GM21529 (cell line): ENCODE data around the gene RNASE7.
"Not testable (repeated sequence)": the region's sequence is repeated elsewhere in the genome, so short reads cannot be mapped to it uniquely, and the experiment has no call there.

Experiments
- ATAC-seq: cut with Tn5 transposase; IDR thresholded peaks from one replicate; pipeline ENCODE4 v1.9.1; 2021; ENCODE audit not compliant: unreplicated experiment

RNASE7 gene

DNA sequence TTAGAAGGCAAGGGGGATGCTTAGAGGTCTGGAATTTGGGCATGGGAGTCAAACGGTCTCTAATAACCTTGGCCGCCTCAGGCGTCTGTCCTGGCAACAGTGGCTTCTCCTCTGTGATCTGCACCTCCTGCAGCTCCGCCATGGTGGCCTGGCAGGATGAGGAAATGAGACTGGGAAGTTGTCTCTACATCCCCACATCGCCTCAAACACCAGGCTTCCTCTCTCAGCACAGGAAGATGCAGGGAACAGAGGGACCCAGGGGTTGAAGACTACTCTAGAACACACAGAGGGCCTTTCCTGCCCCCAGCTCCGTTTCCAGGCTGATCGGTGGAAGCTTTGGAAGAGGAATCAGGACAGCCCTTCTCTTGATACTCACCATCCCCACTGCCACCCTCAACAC is 19.0 kb upstream of the RNASE7 start:
- no peak for ATAC-seq

DNA sequence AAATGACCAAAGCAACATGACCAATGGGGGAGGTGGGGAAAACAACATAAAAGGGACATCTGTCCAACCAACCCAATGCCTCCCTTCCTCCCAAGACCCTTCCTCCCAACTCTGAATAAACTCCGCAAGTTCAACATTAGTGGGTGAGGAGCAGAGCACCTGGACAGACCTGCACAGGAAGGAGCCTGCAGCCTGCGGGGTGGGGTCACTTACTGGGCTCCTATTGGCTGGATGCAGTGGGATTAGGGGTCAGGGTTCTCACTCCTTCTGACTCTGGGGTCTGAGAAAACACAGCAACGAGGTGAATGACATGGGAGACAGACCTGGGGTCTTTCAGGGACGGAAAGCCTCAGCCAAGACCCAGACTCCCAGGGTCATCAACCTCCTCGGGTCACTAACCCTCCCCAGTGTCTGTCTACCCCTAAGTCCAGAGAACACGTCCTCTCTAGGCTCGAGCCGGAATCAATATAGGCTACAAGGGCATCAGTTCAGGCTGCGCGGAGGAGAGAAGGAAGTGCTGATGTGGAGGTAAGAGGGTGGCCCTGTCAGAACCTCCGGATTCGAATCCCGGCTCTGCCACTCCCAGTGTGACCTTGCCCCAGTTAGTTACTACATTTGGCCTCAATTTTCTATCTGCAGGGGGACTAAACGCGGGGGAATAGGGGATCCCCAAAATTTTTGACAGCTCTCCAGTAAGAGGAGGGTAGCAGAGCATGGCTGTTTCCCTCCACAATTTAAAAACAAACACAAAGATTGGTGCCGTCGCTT is 18.2 kb upstream of the RNASE7 start:
- ATAC-seq = no peak

DNA sequence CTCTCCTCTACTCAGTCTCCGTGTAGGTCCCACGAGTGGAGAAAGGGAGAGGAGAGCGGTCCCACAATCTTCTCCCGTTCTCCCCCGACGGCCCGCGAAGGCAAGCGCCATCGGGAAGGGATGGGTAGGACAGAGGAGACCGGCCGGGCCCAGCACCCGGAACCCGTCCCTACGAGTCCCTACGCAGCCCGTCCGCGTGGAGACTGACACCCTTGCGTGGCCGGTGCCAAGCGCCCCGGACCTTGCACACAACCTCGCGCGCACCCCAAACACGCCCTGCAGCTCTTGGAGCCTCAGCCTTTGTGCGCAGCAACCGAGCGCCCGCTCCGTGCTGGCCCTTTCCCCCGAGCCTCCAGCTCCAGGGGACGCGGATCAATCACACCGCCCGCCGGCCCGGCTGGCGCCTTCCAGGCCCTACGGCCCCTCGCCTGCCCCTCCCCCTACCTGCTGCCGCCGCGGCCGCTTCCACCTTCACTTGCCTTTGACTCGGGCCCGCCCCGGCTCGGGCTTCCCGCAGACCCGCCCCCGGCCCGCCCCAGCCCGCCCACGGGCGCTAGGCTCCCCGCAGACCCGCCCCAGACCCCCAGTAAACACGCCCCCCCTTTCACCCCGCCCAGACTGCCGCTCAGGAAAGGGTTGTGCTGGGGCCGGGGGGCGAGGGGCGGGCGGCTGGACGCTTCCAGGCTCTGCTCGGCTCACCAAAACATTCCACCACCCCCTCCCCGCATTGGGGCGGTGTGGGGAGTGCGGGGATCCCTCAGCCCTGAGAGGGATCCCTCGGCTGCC is 17.4 kb upstream of the RNASE7 start, which contains the start of gene NDRG2:
Gene NDRG2 (minus strand): TSS at position 477 of the 786 bp plus-strand sequence. CDS start 1,746 bp downstream, outside the sequence.
- ATAC-seq = no peak

DNA sequence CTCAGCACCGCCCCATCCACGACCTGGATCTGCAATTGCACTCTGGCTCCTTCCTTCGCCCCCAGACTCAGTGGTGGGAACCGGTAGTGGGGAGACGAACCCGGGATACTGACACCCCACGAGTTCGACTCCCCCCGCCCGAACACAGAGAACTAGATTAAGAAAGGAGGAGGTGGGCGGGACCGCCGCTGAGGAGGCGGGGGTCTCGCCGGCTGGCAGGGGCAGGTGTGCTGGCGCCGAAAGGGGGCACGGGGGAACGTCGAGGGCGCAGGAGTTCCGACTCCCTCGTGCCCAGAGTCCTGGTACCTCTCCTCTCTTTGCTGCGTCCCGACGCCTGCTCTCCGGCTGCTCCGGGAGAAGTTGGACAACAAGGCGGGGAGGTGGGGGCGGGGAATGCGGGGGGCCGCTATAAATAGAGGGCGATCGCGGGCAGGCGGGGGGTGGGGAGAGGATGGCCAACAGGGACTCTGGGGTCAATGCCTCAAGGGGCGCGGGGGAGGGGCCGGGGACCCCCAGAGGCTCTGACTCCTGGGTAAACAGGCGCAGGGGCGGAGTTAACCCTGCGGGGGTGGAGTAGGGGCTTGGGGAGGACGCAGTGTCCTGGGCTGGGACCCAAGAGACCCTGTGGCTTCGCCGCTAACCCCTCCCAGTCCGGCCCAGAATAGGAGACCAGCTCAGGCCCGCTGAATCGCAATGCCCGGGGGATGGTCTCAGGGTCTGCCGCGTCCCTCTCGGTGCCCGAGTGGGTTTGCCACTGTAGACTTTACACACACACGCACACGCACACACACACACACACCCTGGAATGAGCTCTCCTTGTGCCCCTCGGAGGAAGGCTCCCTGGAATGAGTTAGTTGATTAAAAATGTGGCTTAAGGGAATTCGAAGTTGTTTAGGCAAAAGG is 16.5 kb upstream of the RNASE7 start:
- ATAC-seq = no peak

DNA sequence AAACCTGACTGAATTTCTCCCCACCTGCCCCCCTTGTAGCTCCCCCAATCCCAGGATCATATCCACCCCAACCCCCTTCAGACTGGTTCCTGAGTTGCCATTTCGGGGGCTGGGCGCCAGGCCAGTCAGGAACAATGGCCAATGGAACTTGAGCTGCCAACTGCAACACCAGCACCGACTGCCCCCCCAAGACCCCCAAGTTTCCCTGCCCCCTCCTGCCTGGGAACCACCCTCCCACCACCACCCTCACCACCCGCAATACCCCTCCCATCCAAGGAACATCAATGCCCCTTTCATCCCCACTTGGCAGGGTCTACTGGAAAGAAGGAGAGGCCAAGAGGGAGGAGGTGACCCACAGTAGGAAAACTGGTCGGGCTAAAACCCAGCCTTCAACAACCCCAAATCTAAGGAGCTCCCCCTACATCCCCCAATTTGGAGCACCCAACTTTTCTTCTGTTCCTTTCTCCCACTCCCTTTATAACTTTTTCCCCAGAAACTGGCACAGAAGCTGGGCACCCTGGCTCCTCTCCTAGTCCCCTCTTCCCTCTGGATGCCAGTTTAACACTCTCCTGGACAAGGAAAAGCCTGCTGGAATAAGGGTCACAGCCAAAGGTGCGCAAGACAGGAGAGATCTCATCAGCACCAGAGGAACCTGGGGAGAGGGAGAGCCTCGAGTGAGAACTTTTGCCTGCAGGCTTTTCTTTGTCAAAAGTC is 15.7 kb upstream of the RNASE7 start:
- no peak for ATAC-seq

DNA sequence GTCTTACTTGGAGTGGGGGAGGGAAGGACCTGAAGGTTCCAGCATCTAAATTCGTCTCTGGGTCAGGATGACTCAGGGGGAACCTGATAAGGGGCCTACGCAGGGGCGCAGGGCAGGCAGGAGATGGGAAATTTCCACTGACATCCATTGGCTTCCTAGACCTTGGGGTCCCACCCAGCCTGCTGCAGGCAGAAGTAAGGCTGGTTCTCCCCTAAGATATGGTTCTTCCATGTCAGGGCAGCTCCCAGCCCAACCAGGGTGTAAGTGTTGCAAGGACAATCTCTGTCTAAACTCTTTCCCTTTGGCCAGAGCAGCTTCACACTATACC is 15.2 kb upstream of the RNASE7 start:
- ATAC-seq = no peak

DNA sequence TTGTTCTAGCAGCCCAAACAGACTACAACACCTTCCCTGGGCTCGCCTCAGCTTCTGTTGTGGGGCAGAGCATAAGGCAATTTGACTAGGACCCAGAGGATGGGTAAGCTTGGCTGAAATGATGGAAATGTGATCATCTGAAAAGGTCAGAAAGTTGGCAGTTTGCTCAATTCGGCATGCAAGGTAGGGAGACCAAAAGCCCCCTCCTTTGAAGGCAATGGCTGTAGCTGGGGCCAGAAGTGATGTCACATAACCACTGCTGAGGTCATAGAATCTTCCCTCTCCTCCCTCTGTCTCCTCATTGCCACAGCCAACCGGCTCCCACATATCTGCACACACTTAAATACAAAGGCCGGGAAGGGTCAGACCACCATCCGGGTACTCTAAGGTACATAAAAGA is 12.2 kb upstream of the RNASE7 start, which contains the start of gene TPPP2:
Gene TPPP2 (plus strand): TSS at position 301 of the 400 bp plus-strand sequence. CDS start 365 bp downstream, outside the sequence.
- no peak for ATAC-seq

DNA sequence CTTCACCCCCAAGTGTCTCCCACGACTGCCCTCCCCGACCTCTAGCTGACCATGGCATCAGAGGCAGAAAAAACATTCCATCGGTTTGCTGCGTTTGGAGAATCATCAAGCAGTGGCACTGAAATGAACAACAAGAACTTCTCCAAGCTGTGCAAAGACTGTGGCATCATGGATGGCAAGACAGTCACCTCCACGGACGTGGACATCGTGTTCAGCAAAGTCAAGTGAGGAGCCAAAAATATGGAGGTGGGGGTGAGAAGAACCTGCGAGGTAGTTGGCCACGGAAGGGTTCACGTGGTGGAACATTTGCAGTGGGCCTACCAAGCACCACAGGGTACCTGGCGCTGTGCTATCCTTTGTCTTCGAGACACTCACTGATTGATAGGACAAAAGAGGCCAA is 11.6 kb upstream of the RNASE7 start:
- ATAC-seq = no peak

DNA sequence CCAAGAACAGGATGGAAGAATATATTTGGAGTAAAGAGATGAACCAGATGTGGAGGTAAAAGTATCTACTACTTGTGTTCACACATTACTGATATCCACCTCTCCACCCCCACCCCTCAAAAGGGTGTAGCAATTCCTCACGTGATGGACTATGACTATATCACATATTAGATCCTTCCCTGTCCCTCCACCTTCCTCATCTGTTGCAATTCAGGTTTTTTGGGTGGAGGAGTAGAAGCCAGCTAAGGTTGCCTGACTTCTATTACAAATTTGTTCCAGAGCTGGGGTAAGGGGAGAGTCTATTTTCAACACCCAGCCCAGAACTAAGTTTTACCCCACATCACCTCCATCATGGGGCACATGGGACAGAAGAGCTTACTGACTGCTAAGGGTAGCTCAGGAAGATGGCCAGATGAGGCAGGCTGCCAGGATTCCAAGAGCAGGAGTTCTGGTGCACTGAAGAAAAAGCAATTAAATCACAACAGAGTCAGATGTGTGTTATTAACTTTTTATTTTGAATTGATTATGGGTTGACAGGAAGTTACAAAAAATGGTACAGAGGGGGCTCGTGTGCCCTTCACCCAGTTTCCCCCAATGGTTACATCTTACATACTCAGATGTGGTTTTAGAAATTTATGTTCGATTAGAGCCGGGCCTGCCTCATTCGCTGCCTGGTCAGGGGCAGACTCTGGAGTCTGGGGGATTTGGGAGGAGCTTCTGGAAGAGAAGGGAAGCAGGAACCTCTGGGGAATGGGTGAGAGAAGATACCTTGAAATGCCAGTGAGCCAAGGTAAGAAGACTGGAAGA is 9.6 kb upstream of the RNASE7 start:
- ATAC-seq = no peak

DNA sequence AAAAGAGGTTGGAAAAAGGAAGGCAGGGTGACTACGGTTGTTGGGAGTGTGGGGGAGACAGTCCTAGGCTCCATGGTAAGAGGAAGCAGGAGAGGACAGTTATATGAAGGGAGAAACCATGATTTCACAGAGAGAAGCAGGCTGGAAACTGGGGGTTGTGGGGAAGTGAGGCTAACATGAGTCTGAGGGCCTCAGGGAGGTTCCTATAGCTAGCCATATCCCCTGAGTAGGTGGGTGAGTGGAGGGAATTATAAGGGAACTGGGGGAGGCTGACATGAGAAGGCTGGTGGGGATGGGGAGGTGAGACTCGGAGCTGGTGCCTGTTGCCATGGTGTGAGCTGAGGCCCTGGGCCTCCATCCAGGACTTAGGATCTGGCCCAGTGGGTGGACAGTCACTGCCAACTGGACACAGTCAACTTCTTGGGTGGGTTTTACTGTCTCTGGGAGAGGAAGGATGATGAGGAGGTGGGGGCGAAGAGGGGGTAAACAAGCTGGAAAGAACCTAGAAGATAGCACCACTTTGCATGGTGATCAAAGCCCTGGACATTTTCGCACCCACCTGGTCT is 8.9 kb upstream of the RNASE7 start:
- no peak for ATAC-seq

DNA sequence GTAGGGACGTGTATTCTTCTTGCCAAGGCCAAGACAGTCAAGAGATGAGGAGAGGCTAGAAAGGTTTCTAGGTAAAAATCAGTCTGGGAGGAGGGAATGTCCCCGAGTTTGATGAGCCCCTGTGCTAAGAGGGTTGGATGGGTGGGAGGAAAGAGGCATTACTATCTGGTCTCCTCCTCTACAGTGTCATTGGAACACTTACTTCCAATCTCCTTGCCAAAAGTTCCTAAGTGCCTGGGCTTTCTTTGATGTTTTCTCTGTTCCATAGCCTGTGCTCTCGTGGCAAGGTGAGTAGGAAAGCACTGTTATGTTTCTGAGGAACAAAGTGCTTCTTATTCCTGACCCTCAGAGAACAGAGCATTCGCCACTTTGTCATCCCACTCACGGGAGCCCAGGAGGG is 7.5 kb upstream of the RNASE7 start, which contains the start of gene RNASE13:
Gene RNASE13 (minus strand): TSS at position 101 of the 400 bp plus-strand sequence. CDS start 519 bp downstream, outside the sequence.
- ATAC-seq = no peak

DNA sequence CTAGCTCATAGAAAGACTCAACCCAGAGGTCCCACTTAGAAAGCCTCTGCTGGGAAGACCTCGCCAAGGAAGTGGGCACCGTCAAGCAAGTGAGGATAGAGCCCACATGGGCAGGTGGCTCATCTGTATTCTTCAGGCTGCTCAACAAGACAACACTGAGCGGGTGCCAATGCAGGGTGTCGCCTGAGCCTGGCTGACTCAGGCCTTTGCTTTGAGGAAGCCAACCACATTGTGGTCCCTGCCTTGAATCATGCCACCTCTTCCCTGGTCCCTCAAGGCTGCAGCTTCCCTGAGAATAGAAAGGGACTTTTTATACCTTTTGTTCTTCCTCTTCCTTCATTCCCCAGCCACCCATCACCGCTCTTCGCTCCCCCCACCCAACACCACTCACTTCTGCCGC is 5.4 kb upstream of the RNASE7 start:
- no peak for ATAC-seq

DNA sequence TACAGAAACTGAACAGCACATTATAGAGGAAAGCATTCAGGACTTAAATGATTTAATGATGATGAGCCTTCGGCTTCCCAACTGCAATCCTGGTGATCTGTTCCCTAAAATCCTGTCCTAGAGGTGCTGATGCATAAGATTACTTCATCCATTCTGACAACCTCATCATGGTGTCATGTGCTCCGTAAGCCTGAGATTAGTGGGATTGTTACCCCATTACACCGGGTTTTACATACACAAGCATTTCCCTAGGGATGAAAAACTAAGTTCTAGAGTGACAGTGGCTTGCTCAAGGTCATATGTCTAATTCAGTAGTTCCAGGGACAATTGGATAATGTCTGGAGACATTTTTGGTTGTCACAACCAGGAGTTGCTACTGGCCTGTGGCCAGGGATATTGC is 5.0 kb upstream of the RNASE7 start:
- no peak for ATAC-seq

DNA sequence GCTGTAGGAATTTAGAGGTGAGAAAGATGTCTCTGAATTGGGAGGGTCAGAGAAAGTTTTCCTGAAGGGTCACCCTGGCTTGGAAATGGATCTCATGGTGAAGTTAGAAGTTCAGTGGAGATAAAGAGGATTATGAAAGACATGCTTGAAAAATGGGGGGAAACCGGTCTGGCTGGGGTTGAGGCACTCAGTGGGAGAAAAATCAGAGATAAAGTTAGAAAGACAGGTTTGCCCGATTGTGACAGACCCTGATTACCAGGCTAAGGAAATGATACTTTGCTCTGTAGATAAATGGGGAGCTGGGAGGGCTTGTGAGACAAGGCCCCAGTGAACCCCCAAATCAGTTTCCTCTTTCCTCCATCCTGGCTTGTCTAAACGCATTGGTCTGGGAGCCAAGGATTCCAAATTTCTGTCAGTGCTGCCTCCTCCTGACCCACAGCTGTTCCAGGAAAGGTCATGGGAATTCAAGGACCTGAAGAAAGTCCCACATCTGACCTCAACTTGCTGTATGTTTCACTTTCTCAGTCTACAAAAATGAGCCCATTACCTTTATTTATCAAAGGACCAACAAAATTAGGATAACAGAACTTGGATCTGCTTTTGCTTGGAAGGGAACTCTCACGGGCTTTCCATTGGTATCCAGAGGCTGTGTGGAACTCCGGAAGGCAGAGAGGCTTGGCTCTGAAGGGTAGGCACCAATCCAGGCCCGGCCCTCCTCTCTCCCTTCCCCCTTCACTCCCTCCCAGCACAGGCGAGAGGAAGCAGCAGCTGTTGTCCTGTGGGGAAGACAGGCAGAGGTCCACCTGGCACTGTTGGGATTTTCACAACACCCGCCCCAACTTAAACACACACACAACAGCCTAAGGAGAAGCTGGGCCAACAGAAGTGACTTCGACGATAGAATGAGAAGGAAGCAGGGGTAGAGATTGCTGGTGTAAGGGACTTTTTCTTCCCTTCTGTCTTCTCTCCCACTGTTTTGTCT is 3.4 kb upstream of the RNASE7 start:
- ATAC-seq = no peak

DNA sequence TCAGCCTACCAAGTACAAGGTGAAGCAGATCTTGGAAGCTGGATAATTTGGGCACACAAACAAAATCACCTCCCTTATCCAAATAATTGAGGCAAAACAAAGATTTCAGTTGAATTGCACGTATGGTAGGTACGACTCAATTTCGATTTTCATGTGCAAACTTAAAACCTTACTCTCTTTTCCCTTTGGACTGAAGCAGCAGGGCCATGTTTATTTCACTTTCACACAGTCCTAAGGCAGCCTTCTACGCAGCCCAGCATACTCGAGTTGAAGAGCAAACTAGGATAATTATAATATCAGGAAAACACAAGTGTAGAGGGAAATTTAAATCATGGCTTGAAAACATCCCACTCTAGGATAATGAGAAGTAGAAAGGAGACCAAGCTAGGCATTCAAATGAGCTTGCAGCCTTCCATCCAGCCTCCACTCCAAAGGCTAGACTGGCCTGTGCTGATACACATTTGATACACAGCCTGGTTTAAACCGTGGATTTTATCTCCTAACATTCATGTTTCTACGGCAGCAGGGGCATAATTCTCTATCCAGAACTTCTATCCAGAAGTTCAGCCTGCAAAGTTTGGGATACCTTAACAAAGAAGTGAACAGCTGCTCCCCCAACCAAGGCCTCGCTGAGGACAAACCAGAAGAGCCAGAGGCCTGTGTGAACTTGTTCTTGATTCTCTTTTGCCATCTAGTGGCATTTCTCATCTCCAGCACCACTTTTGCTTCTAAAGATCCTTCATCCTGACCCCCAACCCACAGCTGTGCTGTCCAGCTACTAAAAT is 2.4 kb upstream of the RNASE7 start:
- no peak for ATAC-seq

DNA sequence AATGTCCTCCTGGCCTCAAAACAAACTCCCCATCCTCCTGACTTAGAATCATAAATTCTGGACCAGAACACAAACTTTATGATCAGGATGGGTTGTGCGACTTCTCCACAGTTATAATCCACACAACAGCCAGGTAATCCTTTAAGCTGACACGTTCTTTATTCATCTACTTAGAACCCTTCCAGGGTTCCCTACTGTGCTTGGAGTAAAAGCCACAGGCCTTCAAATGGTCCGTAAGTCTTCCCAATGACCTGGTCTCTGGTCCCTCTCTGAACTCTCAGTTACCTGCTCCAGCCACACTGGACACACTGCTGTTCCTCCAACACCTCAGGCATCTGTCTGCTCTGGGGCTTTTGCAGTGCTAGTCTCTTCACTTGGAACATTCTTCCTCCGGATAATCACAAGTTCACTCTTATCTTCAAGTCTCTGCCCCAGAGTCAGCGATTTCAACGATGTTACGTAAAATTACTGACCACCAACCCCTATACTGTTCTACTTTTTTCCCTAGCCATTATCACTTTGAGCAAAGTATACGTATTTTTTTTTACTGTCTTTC is 1.7 kb upstream of the RNASE7 start:
- ATAC-seq = no peak

DNA sequence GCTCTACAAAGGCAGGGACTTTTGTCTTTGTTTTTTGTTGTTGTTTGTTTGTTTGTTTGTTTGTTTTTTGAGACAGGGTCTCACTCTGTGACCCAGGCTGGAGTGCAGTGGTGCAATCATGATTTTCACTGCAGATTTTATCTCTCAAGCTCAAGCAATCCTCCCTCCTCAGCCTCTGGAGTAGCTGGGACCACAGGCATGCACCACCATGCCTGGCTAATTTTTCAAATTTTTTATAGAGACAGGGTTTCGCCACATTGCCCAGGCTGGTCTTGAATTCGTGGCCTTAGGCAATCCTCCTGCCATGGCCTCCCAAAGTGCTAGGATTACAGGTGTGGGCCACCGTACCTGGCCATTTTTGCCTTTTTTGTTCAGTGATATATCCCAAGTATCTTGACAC is 1.2 kb upstream of the RNASE7 start:
- not testable (repeated sequence) for ATAC-seq
